DOHH2 (cell line): ENCODE data around the gene RMI1.

Experiments
- EZH2phosphoT487 ChIP-seq: fragments of 200-600 bp; sonication (generic); IDR thresholded peaks from 2 replicates; pipeline ENCODE4 v1.6.1; 2017; ENCODE audit warnings: borderline replicate concordance, mild to moderate bottlenecking, antibody characterized with exemption, low read length, moderate library complexity, mixed read lengths
- TF ChIP-seq, protein P1 (sequence below): fragments of 200-600 bp; sonication (generic); IDR thresholded peaks from one replicate; pipeline ENCODE4 v1.5.1; 2014; ENCODE audit warnings: antibody characterized with exemption, mild to moderate bottlenecking, low read depth, low read length; ENCODE audit not compliant: poor library complexity, severe bottlenecking

DNA sequence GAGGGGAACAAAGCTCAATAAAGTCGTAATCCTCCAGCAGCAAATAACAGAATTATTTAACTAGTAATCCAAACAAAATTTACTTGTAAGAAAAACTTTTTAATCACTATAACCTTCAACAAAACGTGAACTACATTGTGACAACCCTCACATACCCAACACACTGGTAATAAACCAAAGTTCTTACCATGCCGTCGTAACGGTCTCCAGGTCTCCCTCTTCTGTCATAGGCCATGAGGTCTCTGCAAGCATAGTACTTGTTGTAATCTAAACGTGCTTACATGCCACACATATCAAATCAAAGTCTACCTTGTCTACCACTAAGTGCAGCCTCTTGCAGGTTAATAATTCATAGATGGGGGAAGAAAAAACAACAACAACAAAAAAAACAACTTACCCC lies 9.1 kb upstream of the RMI1 start:
- TF ChIP-seq, protein P1, sequence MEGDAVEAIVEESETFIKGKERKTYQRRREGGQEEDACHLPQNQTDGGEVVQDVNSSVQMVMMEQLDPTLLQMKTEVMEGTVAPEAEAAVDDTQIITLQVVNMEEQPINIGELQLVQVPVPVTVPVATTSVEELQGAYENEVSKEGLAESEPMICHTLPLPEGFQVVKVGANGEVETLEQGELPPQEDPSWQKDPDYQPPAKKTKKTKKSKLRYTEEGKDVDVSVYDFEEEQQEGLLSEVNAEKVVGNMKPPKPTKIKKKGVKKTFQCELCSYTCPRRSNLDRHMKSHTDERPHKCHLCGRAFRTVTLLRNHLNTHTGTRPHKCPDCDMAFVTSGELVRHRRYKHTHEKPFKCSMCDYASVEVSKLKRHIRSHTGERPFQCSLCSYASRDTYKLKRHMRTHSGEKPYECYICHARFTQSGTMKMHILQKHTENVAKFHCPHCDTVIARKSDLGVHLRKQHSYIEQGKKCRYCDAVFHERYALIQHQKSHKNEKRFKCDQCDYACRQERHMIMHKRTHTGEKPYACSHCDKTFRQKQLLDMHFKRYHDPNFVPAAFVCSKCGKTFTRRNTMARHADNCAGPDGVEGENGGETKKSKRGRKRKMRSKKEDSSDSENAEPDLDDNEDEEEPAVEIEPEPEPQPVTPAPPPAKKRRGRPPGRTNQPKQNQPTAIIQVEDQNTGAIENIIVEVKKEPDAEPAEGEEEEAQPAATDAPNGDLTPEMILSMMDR, result no peak
- TF ChIP-seq EZH2phosphoT487, result no peak
